ENCODE data around the gene PRG2. TPM values are rescaled to one million over a fixed set of nuclear protein-coding genes. Genes with fewer than 3 reads are reported as not detected.
A peak's percentile ranks its signal among the peaks of the same experiment; 100 is the strongest.

The PRG2 gene
- total RNA-seq, 1 donor from 2014 or later, result not detected

GRCh38 chr11:57434640-57435546, 44.4 kb upstream of the PRG2 start:
- TF ChIP-seq CTCF (IDR thresholded peaks at IDR 0.05), result no peak
- no peak overlapping the region for H3K4me3 Mint-ChIP-seq (ENCODE audit: unreplicated experiment)
- H3K36me3 Mint-ChIP-seq (ENCODE audit: unreplicated experiment), result no peaks in the 10 kb centered on the region
- no peaks in the 10 kb centered on the region for H3K9me3 Mint-ChIP-seq (ENCODE audit: unreplicated experiment)
- DNase-seq (ENCODE audit: extremely low spot score, unreplicated experiment), result no peak
- peaks cover 9% of the 10 kb centered on the region for H3K4me1 Mint-ChIP-seq (ENCODE audit: unreplicated experiment)
- H3K27ac Mint-ChIP-seq (ENCODE audit: unreplicated experiment), result no peak overlapping the region
- no peaks in the 10 kb centered on the region for H3K27me3 Mint-ChIP-seq (ENCODE audit: unreplicated experiment)

- TF ChIP-seq CTCF (IDR thresholded peaks at IDR 0.05), result no peak
- Mint-ChIP-seq H3K9me3 (ENCODE audit: unreplicated experiment) (no peaks in the 10 kb centered on the region), H3K27ac (ENCODE audit: unreplicated experiment) (no peak overlapping the region), H3K27me3 (ENCODE audit: unreplicated experiment) (no peaks in the 10 kb centered on the region), H3K36me3 (ENCODE audit: unreplicated experiment) (no peaks in the 10 kb centered on the region), H3K4me1 (ENCODE audit: unreplicated experiment) (peaks cover 12% of the 10 kb centered on the region), H3K4me3 (ENCODE audit: unreplicated experiment) (no peak overlapping the region)
- no peak for DNase-seq (ENCODE audit: extremely low spot score, unreplicated experiment)
These were observed 42.3 kb upstream of the PRG2 start for GRCh38 chr11:57432714-57433163.

GRCh38 chr11:57432149-57432561, 41.7 kb upstream of the PRG2 start:
- peak overlapping the region; percentile 17 for H3K27ac Mint-ChIP-seq (ENCODE audit: unreplicated experiment)

GRCh38 chr11:57430952-57431351, 40.5 kb upstream of the PRG2 start:
- Mint-ChIP-seq H3K36me3 (ENCODE audit: unreplicated experiment) (no peaks in the 10 kb centered on the region), H3K27me3 (ENCODE audit: unreplicated experiment) (no peaks in the 10 kb centered on the region), H3K9me3 (ENCODE audit: unreplicated experiment) (no peaks in the 10 kb centered on the region), H3K4me3 (ENCODE audit: unreplicated experiment) (no peak overlapping the region), H3K27ac (ENCODE audit: unreplicated experiment) (no peak overlapping the region), H3K4me1 (ENCODE audit: unreplicated experiment) (peaks cover 28% of the 10 kb centered on the region)
- no peak for TF ChIP-seq CTCF (IDR thresholded peaks at IDR 0.05)
- DNase-seq (ENCODE audit: extremely low spot score, unreplicated experiment), result no peak

More at GRCh38 chr11:57432149-57432561, 41.7 kb upstream of the PRG2 start:
- no peak for DNase-seq (ENCODE audit: extremely low spot score, unreplicated experiment)
- Mint-ChIP-seq H3K9me3 (ENCODE audit: unreplicated experiment) (no peaks in the 10 kb centered on the region), H3K27me3 (ENCODE audit: unreplicated experiment) (no peaks in the 10 kb centered on the region), H3K36me3 (ENCODE audit: unreplicated experiment) (no peaks in the 10 kb centered on the region), H3K4me1 (ENCODE audit: unreplicated experiment) (peaks cover 18% of the 10 kb centered on the region), H3K4me3 (ENCODE audit: unreplicated experiment) (no peak overlapping the region)
- TF ChIP-seq CTCF (IDR thresholded peaks at IDR 0.05), result no peak

- TF ChIP-seq CTCF (IDR thresholded peaks at IDR 0.05), result no peak
- no peaks in the 10 kb centered on the region for H3K36me3 Mint-ChIP-seq (ENCODE audit: unreplicated experiment)
- H3K9me3 Mint-ChIP-seq (ENCODE audit: unreplicated experiment), result no peaks in the 10 kb centered on the region
- peaks cover 38% of the 10 kb centered on the region for H3K4me1 Mint-ChIP-seq (ENCODE audit: unreplicated experiment)
- H3K27ac Mint-ChIP-seq (ENCODE audit: unreplicated experiment), result no peak overlapping the region
- DNase-seq (ENCODE audit: extremely low spot score, unreplicated experiment), result no peak
- H3K4me3 Mint-ChIP-seq (ENCODE audit: unreplicated experiment), result no peak overlapping the region
- no peaks in the 10 kb centered on the region for H3K27me3 Mint-ChIP-seq (ENCODE audit: unreplicated experiment)
These were observed 39.5 kb upstream of the PRG2 start for GRCh38 chr11:57429946-57430345.
